KG1 (cell line): ENCODE data around the gene GABBR1.
"Not testable (repeated sequence)": the region's sequence is repeated elsewhere in the genome, so short reads cannot be mapped to it uniquely, and the experiment has no call there.

Experiments
- DNase-seq: peaks from one replicate; lab custom pipeline; 2025; lab: John Stamatoyannopoulos, UW

GABBR1 gene

GRCh38 chr6:29632789-29633533 is at the start of gene GABBR1:
Gene GABBR1, minus strand, starts transcription at chr6:29633183. Its CDS starts 798 bp downstream, at chr6:29632385.
- DNase-seq = no peak

DNA sequence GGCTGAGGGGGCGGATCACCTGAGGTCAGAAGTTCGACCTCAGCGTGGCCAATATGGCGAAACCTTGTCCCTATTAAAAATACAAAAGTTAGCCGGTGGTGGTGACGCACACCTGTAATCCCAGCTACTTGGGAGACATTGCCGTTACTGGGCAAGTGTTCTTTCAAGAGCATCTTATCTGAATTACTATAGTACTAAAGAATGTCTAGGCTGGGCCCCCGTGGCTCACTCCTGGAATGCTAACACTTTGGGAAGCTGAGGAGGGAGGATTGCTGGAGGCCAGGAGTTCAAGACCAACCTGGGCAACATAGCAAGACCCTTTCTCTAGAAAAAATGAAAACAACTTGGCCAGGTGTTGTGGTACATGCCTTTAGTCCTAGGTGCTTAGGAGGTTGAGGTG is 48.8 kb upstream of the GABBR1 start:
- no peak for DNase-seq

- DNase-seq = no peak
Measured at GRCh38 chr6:29680904-29681303, 47.9 kb upstream of the GABBR1 start, which contains the start of gene ZFP57. Gene ZFP57, minus strand, starts transcription at chr6:29681152. Its CDS starts 4,149 bp downstream, at chr6:29677003.

GRCh38 chr6:29680416-29680815 is 47.4 kb upstream of the GABBR1 start:
- no peak for DNase-seq

GRCh38 chr6:29679962-29680361 is 47.0 kb upstream of the GABBR1 start:
- no peak for DNase-seq

DNA sequence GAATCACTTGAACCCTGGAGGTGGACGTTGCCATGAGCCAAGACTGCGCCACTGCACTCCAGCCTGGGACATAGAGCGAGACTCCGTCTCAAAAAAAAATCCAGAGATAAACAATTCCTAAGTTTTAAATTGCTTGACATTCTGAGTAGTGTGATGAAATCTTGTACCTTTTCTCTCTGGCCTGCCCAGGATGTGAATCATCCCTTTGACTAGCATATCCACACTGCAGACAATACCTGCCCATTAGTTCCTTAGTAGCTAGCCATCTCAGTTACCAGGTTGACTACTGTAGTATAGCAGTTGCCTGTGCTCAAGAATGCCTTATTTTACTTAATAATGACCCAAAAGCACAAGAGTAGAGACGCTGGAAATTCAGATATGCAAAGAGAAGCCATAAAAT is 45.1 kb upstream of the GABBR1 start:
- DNase-seq = no peak

GRCh38 chr6:29676981-29677601 is 44.1 kb upstream of the GABBR1 start:
- DNase-seq = no peak

DNA sequence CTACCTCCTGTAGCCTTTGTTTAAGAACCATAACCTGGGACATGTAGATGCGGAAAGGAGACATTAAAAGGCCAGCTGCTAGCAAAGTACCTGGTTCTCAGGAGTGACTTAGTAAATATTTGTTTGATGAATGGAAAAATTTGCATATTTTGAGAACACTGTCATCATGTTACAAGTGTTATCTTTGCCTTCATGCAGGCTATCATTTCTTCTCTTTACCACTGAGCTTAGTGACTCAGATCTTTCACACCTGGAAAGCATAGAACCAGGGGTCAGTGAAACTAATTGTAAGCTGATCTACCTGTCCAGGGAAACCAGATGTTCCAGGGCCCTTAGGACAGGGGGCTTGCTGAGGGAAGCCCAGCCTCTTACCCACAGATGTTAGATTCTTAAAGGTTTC is 42.6 kb upstream of the GABBR1 start:
- no peak for DNase-seq

GRCh38 chr6:29674008-29674407 is 41.0 kb upstream of the GABBR1 start:
- DNase-seq = no peak

DNA sequence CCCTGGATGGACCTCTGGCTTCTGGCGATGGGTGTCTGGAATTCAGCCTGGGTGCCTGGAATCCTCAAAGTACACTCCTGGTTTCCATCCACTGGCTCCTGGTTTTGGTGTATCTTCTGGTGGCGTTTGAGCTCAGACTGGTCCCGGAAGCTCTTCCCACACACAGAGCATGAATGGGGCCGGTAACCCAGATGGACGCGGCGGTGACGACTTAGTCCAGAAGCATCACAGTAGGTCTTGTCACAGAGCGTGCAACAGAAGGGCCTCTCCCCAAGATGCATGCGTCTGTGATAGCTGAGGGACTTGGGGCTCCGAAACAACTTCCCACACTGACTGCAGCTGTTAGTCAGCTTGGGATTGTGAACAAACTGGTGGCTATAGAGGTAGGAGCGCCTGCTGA is 40.2 kb upstream of the GABBR1 start:
- no peak for DNase-seq

DNA sequence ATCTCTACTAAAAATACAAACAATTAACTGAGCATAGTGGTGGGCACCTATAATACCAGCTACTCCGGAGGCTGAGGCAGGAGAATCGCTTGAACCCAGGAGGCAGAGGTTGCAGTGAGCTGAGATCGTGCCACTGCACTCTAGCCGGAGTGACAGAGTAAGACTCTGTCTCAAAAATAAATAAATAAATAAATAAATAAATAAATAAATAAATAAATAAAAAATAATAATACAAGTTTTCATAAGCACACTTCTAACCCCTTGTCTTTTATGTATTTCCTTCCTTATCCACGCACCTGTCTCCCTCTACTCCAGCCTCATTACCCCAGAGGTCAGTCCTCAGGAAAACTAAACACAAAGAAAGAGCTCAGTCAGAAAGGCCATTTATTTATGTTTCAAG is 39.1 kb upstream of the GABBR1 start:
- DNase-seq = not testable (repeated sequence)

GRCh38 chr6:29671026-29671425 is 38.0 kb upstream of the GABBR1 start:
- DNase-seq = no peak

DNA sequence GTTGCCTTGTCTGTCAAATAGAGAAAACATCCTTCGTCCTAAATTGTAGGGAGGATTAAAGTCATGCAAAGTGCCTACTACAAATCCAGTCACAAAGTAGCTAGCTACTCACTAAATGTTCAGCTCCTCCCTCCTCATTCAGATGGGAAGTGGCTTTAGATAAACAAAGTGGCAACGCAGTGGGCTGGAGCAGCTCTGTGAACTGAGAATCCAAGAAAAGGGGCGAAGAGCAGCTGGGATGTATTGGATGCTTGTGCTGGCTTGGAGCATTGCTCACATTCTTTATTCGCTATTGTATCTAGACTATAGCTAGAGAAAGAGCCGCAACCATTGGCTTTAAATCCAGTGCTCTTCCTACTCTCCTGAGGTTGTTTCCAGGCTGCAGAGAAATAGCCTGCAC is 34.2 kb upstream of the GABBR1 start:
- DNase-seq = no peak

GRCh38 chr6:29666826-29667130 is 33.8 kb upstream of the GABBR1 start:
- DNase-seq = no peak

GRCh38 chr6:29665942-29666825 is 33.2 kb upstream of the GABBR1 start:
- DNase-seq = no peak

GRCh38 chr6:29663300-29664042 is 30.5 kb upstream of the GABBR1 start:
- DNase-seq = no peak

DNA sequence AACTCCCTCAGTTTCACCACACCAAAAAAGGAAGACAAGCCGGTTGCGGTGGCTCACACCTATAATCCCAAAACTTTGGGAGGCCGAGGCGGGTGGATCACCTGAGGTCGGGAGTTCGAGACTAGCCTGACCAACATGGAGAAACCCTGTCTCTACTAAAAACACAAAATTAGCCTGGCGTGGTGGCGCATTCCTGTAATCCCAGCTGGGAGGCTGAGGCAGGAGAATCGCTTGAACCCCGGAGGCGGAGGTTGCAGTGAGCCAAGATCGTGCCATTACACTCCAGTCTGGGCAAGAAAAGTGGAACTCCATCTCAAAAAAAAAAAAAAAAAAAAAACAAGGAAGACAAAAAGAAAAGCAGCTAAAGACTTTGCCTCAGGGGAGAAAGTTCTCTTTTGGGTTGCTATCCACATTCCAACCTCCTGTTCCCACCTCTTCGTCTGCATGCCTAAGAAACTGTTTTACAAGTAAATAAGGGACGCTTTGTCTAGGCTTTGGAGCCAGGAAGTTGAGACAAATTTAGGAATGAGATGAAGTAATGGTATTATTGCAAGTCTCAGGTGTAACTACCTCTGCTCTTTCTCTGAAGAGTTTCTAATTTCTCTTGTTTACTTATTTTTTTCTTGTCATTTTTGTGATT is 28.6 kb upstream of the GABBR1 start:
- not testable (repeated sequence) for DNase-seq

- no peak for DNase-seq
Measured at GRCh38 chr6:29661071-29661470, 28.1 kb upstream of the GABBR1 start.

DNA sequence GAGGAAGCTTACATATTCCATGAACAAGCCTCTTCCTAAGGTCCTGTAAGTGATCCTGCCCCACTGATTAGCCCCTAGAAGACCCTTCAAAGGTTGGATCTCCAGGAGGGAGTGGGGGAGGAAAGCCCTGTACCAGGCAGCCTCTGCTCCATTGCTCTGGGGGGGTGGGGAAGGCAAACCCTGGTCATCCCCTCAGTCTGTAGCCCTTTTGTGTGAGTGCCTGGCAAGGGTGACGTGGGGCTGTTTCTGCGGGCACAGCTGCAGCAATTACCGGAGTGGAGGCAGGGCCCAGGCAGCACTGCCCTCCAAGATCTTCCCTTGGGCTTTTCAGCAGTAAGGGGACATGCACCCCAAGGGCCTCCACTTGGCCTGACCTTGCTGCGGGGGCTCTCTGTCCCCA is 23.8 kb upstream of the GABBR1 start, which contains the start of gene MOG:
Gene MOG (plus strand): TSS at position 295 of the 400 bp plus-strand sequence. CDS start 118 bp downstream, outside the sequence.
- DNase-seq = no peak

DNA sequence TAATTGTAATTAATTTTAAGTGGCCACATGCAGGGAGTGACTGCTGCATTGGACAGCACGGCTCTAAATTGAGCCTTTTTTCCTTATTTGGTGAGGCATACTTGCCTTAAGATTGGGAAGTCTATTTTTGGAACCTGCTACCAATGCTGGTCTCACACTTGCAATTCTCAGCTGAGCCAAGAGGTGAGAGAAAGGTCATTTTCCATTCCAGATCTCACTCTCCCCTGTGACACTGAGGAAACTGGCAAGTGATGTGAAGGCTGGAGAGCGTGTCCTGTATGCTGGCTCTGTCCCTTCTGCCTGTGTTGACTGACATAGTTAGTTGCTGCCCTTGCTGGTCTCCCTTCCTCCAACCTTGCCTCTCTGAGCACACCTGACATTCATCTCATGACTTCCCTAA is 23.2 kb upstream of the GABBR1 start:
- DNase-seq = no peak

DNA sequence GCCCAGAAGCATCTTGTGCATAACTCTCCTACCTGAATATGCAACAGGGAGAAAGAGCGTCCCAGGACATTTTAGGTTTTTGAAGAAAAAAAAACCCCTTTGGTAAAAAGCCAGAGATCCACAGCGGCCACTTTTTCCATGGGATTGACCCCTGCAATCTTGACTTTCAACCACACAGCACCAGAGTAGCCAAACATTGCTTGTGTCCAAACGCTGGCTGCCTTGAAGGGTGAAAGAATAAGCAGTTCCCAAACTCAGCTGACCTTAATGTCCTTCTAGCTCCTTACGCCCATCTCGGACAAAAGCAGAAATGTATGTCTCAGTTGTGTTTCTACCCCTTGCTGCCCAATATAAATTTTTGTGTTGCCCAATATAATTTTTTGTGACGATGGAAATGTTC is 22.7 kb upstream of the GABBR1 start:
- DNase-seq = no peak
